ENCODE results near the gene AGBL3.

AGBL3 gene

DNA sequence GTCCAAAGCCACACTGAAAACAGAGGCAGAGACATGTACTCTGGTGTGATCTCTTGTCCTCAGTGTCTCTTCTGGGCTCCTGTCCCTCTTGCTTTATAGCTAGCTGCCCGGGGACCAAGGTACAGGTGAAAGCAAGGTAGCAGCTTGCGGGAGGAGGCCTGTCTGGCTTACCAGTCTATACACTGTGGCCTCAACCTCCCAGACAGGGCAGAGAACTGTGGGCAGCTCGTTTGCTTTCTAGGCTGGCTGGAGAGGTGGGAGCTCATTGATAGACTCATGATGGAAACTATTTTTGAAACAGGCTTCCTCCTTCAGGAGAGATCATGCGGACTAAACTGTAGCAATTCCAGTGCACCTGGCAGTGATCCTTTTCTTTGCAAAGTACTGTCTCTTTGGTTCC lies 179.6 kb downstream of the AGBL3 start:
- H3K4me3 ChIP-seq (ENCODE audit: low read depth, low read length), result no peak overlapping the region
- no peak for DNase-seq (ENCODE audit: low read depth)
- TF ChIP-seq, protein P1, sequence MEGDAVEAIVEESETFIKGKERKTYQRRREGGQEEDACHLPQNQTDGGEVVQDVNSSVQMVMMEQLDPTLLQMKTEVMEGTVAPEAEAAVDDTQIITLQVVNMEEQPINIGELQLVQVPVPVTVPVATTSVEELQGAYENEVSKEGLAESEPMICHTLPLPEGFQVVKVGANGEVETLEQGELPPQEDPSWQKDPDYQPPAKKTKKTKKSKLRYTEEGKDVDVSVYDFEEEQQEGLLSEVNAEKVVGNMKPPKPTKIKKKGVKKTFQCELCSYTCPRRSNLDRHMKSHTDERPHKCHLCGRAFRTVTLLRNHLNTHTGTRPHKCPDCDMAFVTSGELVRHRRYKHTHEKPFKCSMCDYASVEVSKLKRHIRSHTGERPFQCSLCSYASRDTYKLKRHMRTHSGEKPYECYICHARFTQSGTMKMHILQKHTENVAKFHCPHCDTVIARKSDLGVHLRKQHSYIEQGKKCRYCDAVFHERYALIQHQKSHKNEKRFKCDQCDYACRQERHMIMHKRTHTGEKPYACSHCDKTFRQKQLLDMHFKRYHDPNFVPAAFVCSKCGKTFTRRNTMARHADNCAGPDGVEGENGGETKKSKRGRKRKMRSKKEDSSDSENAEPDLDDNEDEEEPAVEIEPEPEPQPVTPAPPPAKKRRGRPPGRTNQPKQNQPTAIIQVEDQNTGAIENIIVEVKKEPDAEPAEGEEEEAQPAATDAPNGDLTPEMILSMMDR (IDR thresholded peaks at IDR 0.05; ENCODE audit: low read depth, low read length, missing control alignments), result no peak

GRCh38 chr7:135166338-135166990 lies 180.2 kb downstream of the AGBL3 start:
- DNase-seq (ENCODE audit: low read depth), result no peak
- TF ChIP-seq, protein P1 (IDR thresholded peaks at IDR 0.05; ENCODE audit: low read depth, low read length, missing control alignments), result no peak
- H3K4me3 ChIP-seq (ENCODE audit: low read depth, low read length), result no peak overlapping the region

DNA sequence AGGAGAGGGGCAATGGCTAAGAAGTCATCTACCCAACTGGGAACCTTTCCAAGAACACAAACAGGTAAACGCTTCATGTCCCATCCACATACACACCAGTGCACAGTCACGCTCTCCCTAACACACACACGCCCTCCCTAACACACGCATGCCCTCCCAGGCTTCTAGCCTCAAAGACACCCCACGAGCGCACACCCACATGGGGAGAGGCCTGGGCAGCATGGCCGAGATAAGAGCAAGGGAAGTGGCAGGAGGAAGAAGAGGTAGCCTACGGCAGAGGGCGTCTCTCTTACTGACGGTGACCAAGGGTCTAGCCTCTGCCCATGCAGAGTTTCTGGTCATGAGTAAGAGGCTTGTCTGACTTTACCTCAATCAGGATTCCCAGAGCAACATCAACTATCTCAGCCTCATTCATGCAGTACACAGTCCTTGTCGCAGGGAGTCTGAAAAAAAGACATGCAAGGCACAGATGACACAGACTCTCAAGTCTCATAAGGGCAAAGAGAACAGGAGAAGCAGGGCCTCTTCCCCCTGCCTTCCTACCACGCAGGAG lies 181.1 kb downstream of the AGBL3 start:
- no peak overlapping the region for H3K4me3 ChIP-seq (ENCODE audit: low read depth, low read length)
- TF ChIP-seq, protein P1 (IDR thresholded peaks at IDR 0.05; ENCODE audit: low read depth, low read length, missing control alignments), result no peak
- no peak for DNase-seq (ENCODE audit: low read depth)

DNA sequence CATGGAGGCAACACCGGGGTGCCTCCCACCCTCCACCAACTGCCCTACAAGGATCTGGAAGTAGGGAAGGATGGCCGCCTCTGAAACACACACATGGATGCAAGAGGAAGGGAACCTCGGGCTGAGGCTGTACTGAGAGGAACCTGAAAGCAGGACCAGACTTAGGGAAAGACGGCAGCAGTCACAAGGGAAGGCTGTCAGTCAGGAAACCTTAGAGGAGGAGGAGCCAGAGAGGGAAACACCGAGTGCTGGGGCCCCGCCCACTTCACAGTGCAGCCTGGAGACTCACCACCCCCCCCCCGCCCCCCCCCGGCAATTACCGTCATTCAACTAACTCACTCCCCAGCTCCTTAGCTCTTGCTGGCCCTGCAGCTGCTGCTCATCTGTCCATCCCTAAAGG lies 181.7 kb downstream of the AGBL3 start:
- no peak overlapping the region; the same call in none of the 2 replicates for H3K4me3 ChIP-seq (ENCODE audit: low read depth, low read length)
- TF ChIP-seq, protein P1 (IDR thresholded peaks at IDR 0.05; ENCODE audit: low read depth, low read length, missing control alignments), result no peak
- no peak for DNase-seq (ENCODE audit: low read depth)

DNA sequence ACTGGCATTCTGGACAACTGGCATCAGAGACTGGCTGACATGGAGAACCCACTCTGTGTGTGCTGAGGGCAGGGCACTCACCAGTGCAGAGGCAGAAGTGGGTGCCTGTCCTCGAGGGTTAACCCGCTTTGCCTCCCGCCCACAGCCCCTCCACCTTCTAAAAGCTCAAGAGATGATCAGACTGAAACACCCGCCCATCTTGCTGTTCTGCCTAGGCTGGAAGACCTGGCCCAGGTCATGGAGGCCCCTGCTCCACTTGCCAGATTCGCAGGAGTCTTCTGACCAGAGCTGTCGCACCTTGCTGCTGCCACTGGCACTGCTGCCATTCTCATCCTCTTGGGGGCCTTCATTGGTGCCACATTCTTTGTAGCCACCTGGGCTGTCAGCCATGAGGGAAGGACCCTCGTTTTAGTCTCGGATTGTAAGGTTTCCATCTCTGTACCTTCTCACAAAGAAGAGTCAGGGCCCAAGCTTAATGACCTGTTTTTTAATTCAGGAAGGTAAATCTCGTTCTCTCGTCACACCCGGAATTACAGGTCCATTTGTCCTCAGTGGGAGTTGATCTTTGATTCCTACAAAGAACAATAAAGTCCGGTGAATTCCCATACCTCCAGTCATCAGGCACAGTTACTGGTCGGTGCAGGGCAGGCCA lies 182.3 kb downstream of the AGBL3 start:
- TF ChIP-seq, protein P1 (IDR thresholded peaks at IDR 0.05; ENCODE audit: low read depth, low read length, missing control alignments), result no peak
- DNase-seq (ENCODE audit: low read depth), result no peak
- peak overlapping the region; percentile 98 for H3K4me3 ChIP-seq (ENCODE audit: low read depth, low read length)

DNA sequence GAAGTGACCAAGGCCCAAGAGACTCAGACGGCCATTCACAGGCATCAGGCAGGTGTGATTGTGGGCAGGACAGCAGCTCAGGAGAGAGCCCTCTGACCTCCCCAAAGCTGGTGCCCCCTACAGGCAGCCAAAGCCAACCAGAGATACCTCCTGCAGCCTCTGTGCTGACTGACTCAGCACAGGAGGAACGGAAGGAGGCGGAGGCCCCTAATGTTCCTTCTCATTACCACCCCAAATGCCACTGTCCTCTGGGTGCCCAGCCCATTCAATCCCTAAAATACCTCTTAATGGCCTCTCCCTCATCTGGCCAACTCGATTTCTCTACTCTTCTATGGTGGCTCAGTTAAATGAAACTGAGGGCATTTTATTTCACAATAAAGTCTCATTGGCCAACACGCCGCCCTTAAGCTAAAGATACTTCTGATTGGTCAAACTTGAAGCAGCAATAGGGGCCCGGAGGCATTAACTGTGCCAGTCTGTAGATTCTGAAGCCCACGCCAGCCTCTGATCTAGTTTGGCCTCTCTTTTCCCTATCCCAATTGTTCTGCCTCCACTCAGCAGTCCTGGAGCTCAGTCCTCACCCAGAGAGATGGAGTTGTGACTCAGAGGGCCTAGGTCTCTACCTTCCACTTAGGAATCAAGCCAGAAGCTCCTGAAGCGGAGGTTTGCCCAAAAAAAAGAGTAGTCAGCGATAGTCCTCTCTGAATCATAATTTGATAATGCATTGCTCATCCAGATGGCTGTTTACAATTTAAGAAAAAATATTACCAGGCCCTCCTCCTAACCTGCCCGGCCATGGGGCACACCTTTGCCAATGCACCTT lies 183.0 kb downstream of the AGBL3 start:
- DNase-seq (ENCODE audit: low read depth), result no peak
- TF ChIP-seq, protein P1 (IDR thresholded peaks at IDR 0.05; ENCODE audit: low read depth, low read length, missing control alignments), result peak; percentile 96
- H3K4me3 ChIP-seq (ENCODE audit: low read depth, low read length), result peak overlapping the region; percentile 98

Measured in GM12864 (cell line).